ENCODE measurements around the gene TTF2.

GRCh38 chr1:117114877-117115276, 54.8 kb downstream of the TTF2 start:
- TF ChIP-seq YY1 (IDR thresholded peaks at IDR 0.05; ENCODE audit: insufficient read depth, insufficient read length) = no peak
- TF ChIP-seq ZNF274 (IDR thresholded peaks at IDR 0.05; ENCODE audit: low read depth, low read length) = no peak
